HUES6 (cell line): ENCODE results near the gene ATP5MC2.
A peak's percentile ranks its signal among the peaks of the same experiment; 100 is the strongest.

Source experiments
- H3K27ac ChIP-seq: 2 replicates; pipeline ENCODE4 v1.7.0; 2013; ENCODE audit warnings: low read depth, mild to moderate bottlenecking, low read length, inconsistent platforms
- H3K27me3 ChIP-seq: 2 replicates; pipeline ENCODE4 v1.6.1; 2013; ENCODE audit warnings: low read length; ENCODE audit not compliant: control insufficient read depth, insufficient read depth
- H3K36me3 ChIP-seq: 2 replicates; pipeline ENCODE4 v1.6.1; 2013; ENCODE audit warnings: low read length; ENCODE audit not compliant: control insufficient read depth, insufficient read depth
- H3K4me1 ChIP-seq: 2 replicates; pipeline ENCODE4 v1.6.1; 2013; ENCODE audit warnings: low read length; ENCODE audit not compliant: control insufficient read depth, insufficient read depth
- H3K4me3 ChIP-seq: 2 replicates; pipeline ENCODE4 v1.5.1; 2013; ENCODE audit warnings: low read depth, low read length
- H3K9ac ChIP-seq: one replicate; pipeline ENCODE4 v1.6.1; 2013; ENCODE audit warnings: mild to moderate bottlenecking, low read length
- H3K9me3 ChIP-seq: 2 replicates; pipeline ENCODE4 v1.6.1; 2013; ENCODE audit warnings: low read depth, low read length; ENCODE audit not compliant: control insufficient read depth, insufficient read depth

The ATP5MC2 gene

GRCh38 chr12:53624956-53625355, 50.9 kb downstream of the ATP5MC2 start:
- Histone ChIP-seq H3K9me3 (no peaks in the 10 kb centered on the region), H3K27me3 (no peaks in the 10 kb centered on the region), H3K9ac (peak overlapping the region; percentile 56), H3K4me1 (peaks cover 27% of the 10 kb centered on the region), H3K27ac (no peak overlapping the region), H3K36me3 (no peaks in the 10 kb centered on the region), H3K4me3 (peak overlapping the region; percentile 93)

- no peaks in the 10 kb centered on the region for H3K27me3 ChIP-seq
- H3K9me3 ChIP-seq: no peaks in the 10 kb centered on the region
- peaks cover 27% of the 10 kb centered on the region for H3K4me1 ChIP-seq
- H3K36me3 ChIP-seq: no peaks in the 10 kb centered on the region
- H3K4me3 ChIP-seq: peak overlapping the region; percentile 93; the same call in 1 of the 2 replicates
- H3K9ac ChIP-seq: no peak overlapping the region
- no peak overlapping the region for H3K27ac ChIP-seq
Observed at GRCh38 chr12:53624458-53624857, 51.4 kb downstream of the ATP5MC2 start.

- Histone ChIP-seq H3K9me3 (no peaks in the 10 kb centered on the region), H3K27me3 (no peaks in the 10 kb centered on the region), H3K36me3 (no peaks in the 10 kb centered on the region), H3K4me1 (peaks cover 27% of the 10 kb centered on the region), H3K9ac (peak overlapping the region; percentile 23), H3K27ac (no peak overlapping the region), H3K4me3 (peak overlapping the region; percentile 93; the same call in 1 of the 2 replicates)
Observed at GRCh38 chr12:53623548-53624385, 52.1 kb downstream of the ATP5MC2 start.

GRCh38 chr12:53622724-53623123, 53.2 kb downstream of the ATP5MC2 start:
- Histone ChIP-seq H3K9me3 (no peaks in the 10 kb centered on the region), H3K4me3 (no peak overlapping the region), H3K27ac (no peak overlapping the region), H3K36me3 (no peaks in the 10 kb centered on the region), H3K9ac (no peak overlapping the region), H3K27me3 (no peaks in the 10 kb centered on the region), H3K4me1 (peaks cover 27% of the 10 kb centered on the region)

GRCh38 chr12:53618275-53618674, 57.6 kb downstream of the ATP5MC2 start:
- Histone ChIP-seq H3K27me3 (no peaks in the 10 kb centered on the region), H3K4me1 (no peaks in the 10 kb centered on the region), H3K9me3 (no peaks in the 10 kb centered on the region), H3K36me3 (no peaks in the 10 kb centered on the region), H3K9ac (no peak overlapping the region), H3K27ac (no peak overlapping the region), H3K4me3 (no peak overlapping the region)

- Histone ChIP-seq H3K9ac (no peak overlapping the region), H3K4me1 (no peaks in the 10 kb centered on the region), H3K27me3 (no peaks in the 10 kb centered on the region), H3K4me3 (no peak overlapping the region), H3K9me3 (no peaks in the 10 kb centered on the region), H3K36me3 (no peaks in the 10 kb centered on the region), H3K27ac (no peak overlapping the region)
Observed at GRCh38 chr12:53617700-53618099, 58.2 kb downstream of the ATP5MC2 start.

- H3K4me3 ChIP-seq: no peak overlapping the region
- no peaks in the 10 kb centered on the region for H3K27me3 ChIP-seq
- H3K9ac ChIP-seq: no peak overlapping the region
- H3K27ac ChIP-seq: no peak overlapping the region
- H3K4me1 ChIP-seq: no peaks in the 10 kb centered on the region
- H3K9me3 ChIP-seq: no peaks in the 10 kb centered on the region
- H3K36me3 ChIP-seq: no peaks in the 10 kb centered on the region
Observed at GRCh38 chr12:53616950-53617349, 58.9 kb downstream of the ATP5MC2 start.
